Thyroid gland (tissue), 4 donors: ENCODE results near the gene MT1F.
"Not testable (repeated sequence)": the region's sequence is repeated elsewhere in the genome, so short reads cannot be mapped to it uniquely, and the experiment has no call there.

Experiments
- CTCF ChIP-seq, 6 experiments: fragments of 200-600 bp in 3 of 6; fragments of 450-650 bp in 3 of 6; sonication (generic) in 3 of 6; IDR thresholded peaks; one replicate each; pipeline ENCODE4 v1.5.1; 2016 to 2019; ENCODE audit warnings: antibody characterized with exemption in 6 of 6, mild to moderate bottlenecking in 2 of 6, inconsistent platforms in 1 of 6, moderate library complexity in 1 of 6
- POLR2A ChIP-seq, 2 donors: fragments of 450-650 bp; IDR thresholded peaks; one replicate each; pipeline ENCODE4 v1.6.1; 2017; ENCODE audit warnings: antibody characterized with exemption in 2 of 2, mild to moderate bottlenecking in 2 of 2, moderate library complexity in 1 of 2

- TF ChIP-seq POLR2A, CTCF (IDR thresholded peaks at IDR 0.05): not testable (repeated sequence)
These were observed 35.9 kb upstream of the MT1F start for GRCh38 chr16:56621665-56622445.
